GM18907 (cell line): ENCODE measurements around the gene DDX39A.
"Not testable (repeated sequence)": the region's sequence is repeated elsewhere in the genome, so short reads cannot be mapped to it uniquely, and the experiment has no call there.

Experiments
- ATAC-seq: cut with Tn5 transposase; IDR thresholded peaks from one replicate; pipeline ENCODE4 v1.9.1; 2021; ENCODE audit warnings: mild to moderate bottlenecking, moderate library complexity; ENCODE audit not compliant: unreplicated experiment

Gene DDX39A

DNA sequence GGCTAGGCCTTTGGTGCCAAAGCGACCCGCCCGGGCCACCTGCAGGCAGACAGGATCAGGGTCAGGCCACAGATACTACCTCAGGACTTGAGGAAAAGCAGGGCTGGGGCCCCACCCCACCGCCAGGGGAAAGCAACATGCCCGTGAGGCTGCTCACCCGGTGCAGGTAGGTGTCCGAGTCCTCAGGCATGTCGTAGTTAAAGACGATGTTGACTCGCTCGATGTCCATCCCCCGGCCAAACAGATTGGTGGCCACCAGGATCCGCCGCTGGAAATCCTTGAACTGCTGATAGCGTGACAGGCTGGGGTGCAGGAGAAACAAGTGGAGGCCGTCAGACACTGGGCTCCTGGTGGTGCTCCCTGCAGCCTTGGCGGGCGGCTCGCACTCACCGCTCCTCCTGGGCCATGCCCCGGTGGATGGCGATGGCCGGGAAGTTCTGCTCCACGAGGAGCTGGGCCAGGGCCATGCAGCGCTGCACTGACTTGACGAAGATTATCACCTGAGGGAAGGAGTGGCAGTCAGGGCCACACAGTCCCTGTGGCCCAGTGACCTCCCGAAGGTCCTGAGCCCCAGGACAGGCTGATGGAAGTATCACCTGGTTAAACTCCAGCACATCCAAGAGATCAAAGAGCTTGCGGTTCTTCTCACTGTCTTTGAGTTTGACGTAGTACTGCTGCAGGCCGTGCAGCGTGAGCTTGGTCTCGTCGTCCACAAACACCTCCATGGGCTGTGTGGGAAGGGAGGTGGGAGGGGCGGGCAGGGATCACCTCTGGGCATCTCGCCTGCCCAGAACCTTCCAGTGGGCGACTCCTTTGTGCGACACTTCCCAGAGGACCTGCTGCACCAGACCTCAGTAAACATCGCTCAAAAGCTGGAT is 9.8 kb downstream of the DDX39A start:
- no peak for ATAC-seq

GRCh38 chr19:14408491-14409145 is 10.5 kb downstream of the DDX39A start:
- no peak for ATAC-seq

GRCh38 chr19:14407605-14408484 is 11.3 kb downstream of the DDX39A start:
- ATAC-seq, result no peak

DNA sequence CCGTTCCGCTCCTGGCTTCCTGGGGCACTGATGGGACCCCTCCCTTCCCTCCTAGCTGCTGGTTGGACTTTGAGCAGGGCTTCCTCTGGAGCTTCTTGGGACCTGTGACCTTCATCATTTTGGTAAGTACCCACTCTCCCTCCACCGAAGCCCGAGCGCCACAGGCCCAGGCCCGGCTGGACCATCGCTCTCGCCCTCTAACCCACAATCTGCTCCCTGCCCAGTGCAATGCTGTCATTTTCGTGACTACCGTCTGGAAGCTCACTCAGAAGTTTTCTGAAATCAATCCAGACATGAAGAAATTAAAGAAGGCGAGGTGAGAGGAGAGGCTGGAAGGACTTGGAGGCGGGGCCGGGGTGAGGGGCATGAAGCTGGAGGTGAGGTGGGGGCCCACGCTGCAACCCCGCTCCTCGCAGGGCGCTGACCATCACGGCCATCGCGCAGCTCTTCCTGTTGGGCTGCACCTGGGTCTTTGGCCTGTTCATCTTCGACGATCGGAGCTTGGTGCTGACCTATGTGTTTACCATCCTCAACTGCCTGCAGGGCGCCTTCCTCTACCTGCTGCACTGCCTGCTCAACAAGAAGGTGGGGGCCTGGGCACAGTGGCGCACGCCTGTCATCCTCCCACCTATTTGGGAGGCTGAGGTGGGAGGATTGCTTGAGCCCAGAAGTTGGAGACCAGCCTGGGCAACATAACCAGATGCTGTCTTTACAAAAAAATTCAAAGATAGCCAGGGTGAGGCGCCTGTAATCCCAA is 12.3 kb downstream of the DDX39A start:
- no peak for ATAC-seq

- peak; percentile 58 for ATAC-seq
Observed at GRCh38 chr19:14405758-14406644, 13.1 kb downstream of the DDX39A start.

GRCh38 chr19:14405380-14405757 is 13.8 kb downstream of the DDX39A start:
- no peak for ATAC-seq

DNA sequence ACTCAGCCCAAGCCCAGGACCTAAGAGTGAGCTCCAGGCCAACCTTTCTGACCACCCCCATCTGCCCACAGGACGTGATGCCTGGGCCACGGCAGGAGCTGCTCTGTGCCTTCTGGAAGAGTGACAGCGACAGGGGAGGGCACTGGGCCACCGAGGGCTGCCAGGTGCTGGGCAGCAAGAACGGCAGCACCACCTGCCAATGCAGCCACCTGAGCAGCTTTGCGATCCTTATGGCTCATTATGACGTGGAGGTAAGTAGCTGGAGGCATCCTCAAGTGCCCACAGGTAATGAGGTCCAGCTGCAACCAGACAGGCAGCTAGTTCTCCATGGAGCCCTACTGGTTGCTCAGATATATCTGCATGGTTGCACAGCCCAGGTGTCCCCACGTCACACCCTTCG is 14.8 kb downstream of the DDX39A start:
- ATAC-seq, result no peak

- ATAC-seq, result not testable (repeated sequence)
Observed at GRCh38 chr19:14403145-14403930, 15.8 kb downstream of the DDX39A start.

GRCh38 chr19:14402332-14403144 is 16.6 kb downstream of the DDX39A start:
- ATAC-seq, result no peak

GRCh38 chr19:14401468-14402195 is 17.5 kb downstream of the DDX39A start:
- ATAC-seq, result no peak

GRCh38 chr19:14400951-14401431 is 18.1 kb downstream of the DDX39A start:
- ATAC-seq, result no peak

GRCh38 chr19:14397168-14397567 is 22.0 kb downstream of the DDX39A start:
- ATAC-seq, result not testable (repeated sequence)

- ATAC-seq, result not testable (repeated sequence)
Observed at GRCh38 chr19:14396730-14397129, 22.4 kb downstream of the DDX39A start.

- ATAC-seq, result no peak
Observed at GRCh38 chr19:14395710-14396336, 23.3 kb downstream of the DDX39A start.

- ATAC-seq, result no peak
Observed at GRCh38 chr19:14395262-14395661, 23.9 kb downstream of the DDX39A start.

DNA sequence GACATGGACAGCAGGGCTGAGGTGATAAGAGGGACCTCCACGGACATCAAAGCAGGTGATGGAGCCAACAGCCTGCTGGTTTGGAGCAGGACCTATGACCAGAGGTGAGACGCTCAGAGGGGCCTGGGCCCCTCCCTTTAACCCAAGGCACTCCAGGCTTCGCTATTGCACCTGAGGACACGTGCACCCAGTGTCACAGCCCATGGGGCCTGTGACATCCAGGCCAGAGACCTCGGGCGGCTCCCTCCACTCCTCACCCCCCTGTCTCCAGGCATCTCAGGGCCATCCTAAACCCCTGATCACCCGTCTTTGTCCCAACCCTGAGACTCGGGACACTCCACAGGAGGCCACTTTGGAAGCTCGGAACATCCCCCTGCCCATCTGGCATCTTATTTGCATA is 25.0 kb downstream of the DDX39A start:
- ATAC-seq, result no peak

- ATAC-seq, result no peak
Observed at GRCh38 chr19:14393329-14393728, 25.8 kb downstream of the DDX39A start.
